Gastroesophageal sphincter (tissue), 3 donors: ENCODE data around the gene DIAPH2.

Experiments used
- CTCF ChIP-seq, 4 experiments: fragments of 200-600 bp in 2 of 4; fragments of 450-650 bp in 2 of 4; sonication (generic) in 1 of 4; IDR thresholded peaks; one replicate each; pipeline ENCODE4 v1.5.1; 2017 to 2019; ENCODE audit warnings: antibody characterized with exemption in 4 of 4, mild to moderate bottlenecking in 2 of 4, moderate library complexity in 2 of 4
- EP300 ChIP-seq: sonication (generic); formaldehyde crosslinking; IDR thresholded peaks from one replicate; pipeline ENCODE4 v1.6.1; 2017; ENCODE audit warnings: antibody characterized with exemption, mild to moderate bottlenecking
- POLR2A ChIP-seq, 2 donors: fragments of 450-650 bp; IDR thresholded peaks; one replicate each; pipeline ENCODE4 v1.6.1; 2017; ENCODE audit warnings: antibody characterized with exemption in 2 of 2, mild to moderate bottlenecking in 2 of 2, moderate library complexity in 1 of 2

- TF ChIP-seq CTCF (IDR thresholded peaks at IDR 0.05) = no peak
- no peak for TF ChIP-seq EP300
- TF ChIP-seq POLR2A (IDR thresholded peaks at IDR 0.05) = no peak
These were observed 611.3 kb downstream of the DIAPH2 start for GRCh38 chrX:97295954-97296353.
